OCI-LY1 (cell line): ENCODE measurements around the gene CELSR3.

Experiments
- H2AFZ ChIP-seq: fragments of 200-600 bp; sonication (generic), shearing (Covaris generic); 2 replicates; pipeline ENCODE4 v1.6.0; 2014; ENCODE audit warnings: antibody characterized with exemption, mild to moderate bottlenecking, low read length
- H3F3A ChIP-seq: fragments of 200-600 bp; sonication (generic), shearing (Covaris generic); 2 replicates; pipeline ENCODE4 v1.6.0; 2014; ENCODE audit warnings: mild to moderate bottlenecking, antibody characterized with exemption, low read length, moderate library complexity; ENCODE audit not compliant: insufficient read depth
- H3K27ac ChIP-seq: fragments of 200-600 bp; sonication (generic); 2 replicates; pipeline ENCODE4 v1.5.1; 2014; ENCODE audit warnings: low read length, mixed run types, mild to moderate bottlenecking, low read depth; ENCODE audit not compliant: poor library complexity, severe bottlenecking
- H3K27me3 ChIP-seq: fragments of 200-600 bp; sonication (generic); 2 replicates; pipeline ENCODE4 v1.6.0; 2014; ENCODE audit warnings: antibody characterized with exemption, mild to moderate bottlenecking, low read length, moderate library complexity; ENCODE audit not compliant: insufficient read depth
- H3K36me3 ChIP-seq: fragments of 200-600 bp; sonication (generic); 2 replicates; pipeline ENCODE4 v1.6.1; 2014; ENCODE audit warnings: mild to moderate bottlenecking, antibody characterized with exemption, low read length, moderate library complexity, mixed read lengths; ENCODE audit not compliant: insufficient read depth
- H3K4me1 ChIP-seq: fragments of 200-600 bp; sonication (generic); 2 replicates; pipeline ENCODE4 v1.5.1; 2014; ENCODE audit warnings: mild to moderate bottlenecking, low read length, moderate library complexity; ENCODE audit not compliant: insufficient read depth, severe bottlenecking
- H3K4me2 ChIP-seq: fragments of 200-600 bp; sonication (generic), shearing (Covaris generic); 2 replicates; pipeline ENCODE4 v1.6.1; 2014; ENCODE audit warnings: low read length
- H3K4me3 ChIP-seq: fragments of 200-600 bp; sonication (generic); 2 replicates; pipeline ENCODE4 v1.5.1; 2014; ENCODE audit warnings: low read length, low read depth, mild to moderate bottlenecking, mixed read lengths; ENCODE audit not compliant: poor library complexity, severe bottlenecking
- H3K79me2 ChIP-seq: fragments of 200-600 bp; shearing (Covaris generic); 2 replicates; pipeline ENCODE4 v1.6.1; 2016; ENCODE audit warnings: mixed run types, low read length, mixed read lengths; ENCODE audit not compliant: insufficient read depth
- H3K9ac ChIP-seq: fragments of 200-600 bp; sonication (generic), shearing (Covaris generic); 2 replicates; pipeline ENCODE4 v1.6.1; 2014; ENCODE audit warnings: mild to moderate bottlenecking, low read length, mixed read lengths
- H3K9me2 ChIP-seq: fragments of 200-600 bp; sonication (generic), shearing (Covaris generic); 2 replicates; pipeline ENCODE4 v1.6.1; 2014; ENCODE audit warnings: low read depth, mild to moderate bottlenecking, low read length, mixed read lengths
- H3K9me3 ChIP-seq: fragments of 200-600 bp; shearing (Covaris generic); 2 replicates; pipeline ENCODE4 v1.6.1; 2014; ENCODE audit warnings: low read length, mixed read lengths
- H4K20me1 ChIP-seq: fragments of 200-600 bp; sonication (generic), shearing (Covaris generic); 2 replicates; pipeline ENCODE4 v1.6.0; 2016; ENCODE audit warnings: mild to moderate bottlenecking, low read length; ENCODE audit not compliant: insufficient read depth
- EZH2 ChIP-seq: fragments of 200-600 bp; sonication (generic), shearing (Covaris generic); IDR thresholded peaks from 2 replicates; pipeline ENCODE4 v1.8.0; 2017; ENCODE audit warnings: borderline replicate concordance, mixed run types, mild to moderate bottlenecking, antibody characterized with exemption, low read length, moderate library complexity, mixed read lengths
- TF ChIP-seq, protein P1 (sequence below): fragments of 200-600 bp; sonication (generic), shearing (Covaris generic); IDR thresholded peaks from 2 replicates; pipeline ENCODE4 v1.5.1; 2017; ENCODE audit warnings: mild to moderate bottlenecking, antibody characterized with exemption, low read length, moderate library complexity, mixed read lengths

The CELSR3 gene

DNA sequence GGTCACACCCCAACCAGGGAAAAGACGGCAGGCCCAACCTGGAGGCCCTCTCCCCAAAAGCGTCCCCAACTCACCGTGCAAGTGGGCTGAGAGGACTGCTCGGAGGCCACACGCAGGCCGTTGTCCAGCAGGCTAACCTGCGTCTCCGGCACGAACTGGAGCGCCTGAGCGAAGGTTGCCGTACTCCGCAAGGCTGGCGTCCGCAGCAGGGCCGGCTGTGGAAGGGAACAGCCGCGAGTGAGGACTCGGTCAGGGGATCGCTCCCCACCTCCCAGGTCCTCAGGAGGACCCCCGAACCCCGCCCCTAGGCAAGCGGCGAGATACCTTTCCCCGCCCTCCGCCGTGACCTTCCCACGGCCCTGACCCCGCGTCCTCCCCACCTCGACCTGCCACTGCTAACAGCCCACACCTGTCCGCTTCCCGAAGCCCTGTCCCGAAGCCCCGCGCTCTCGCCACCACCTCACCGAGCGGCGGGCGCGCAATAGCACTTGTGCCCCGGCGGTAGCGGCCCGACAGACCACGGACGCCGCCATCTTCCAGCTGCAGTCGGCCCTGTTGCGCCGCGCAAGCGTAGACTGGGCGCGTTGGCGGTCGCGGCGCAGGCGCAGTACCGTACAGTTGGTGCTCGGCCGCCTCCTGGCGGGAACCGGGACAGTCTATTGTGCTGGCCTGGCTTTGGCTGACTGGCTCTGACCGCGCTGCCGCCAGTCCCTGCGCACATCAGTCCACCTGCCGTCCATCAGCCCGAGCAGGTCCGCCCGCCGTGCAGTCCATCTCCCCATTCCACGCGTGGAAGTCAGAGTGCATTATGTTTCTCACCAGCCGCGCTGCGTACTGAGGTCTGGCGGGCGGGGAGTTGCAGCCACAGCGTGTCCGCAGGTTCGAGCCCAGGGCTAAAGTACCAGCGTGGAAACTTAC lies 53.3 kb downstream of the CELSR3 start, which contains the start of gene UQCRC1:
Gene UQCRC1 (minus strand): TSS at position 559 of the 918 bp plus-strand sequence. CDS start 26 bp downstream, at position 533.
- TF ChIP-seq, protein P1, sequence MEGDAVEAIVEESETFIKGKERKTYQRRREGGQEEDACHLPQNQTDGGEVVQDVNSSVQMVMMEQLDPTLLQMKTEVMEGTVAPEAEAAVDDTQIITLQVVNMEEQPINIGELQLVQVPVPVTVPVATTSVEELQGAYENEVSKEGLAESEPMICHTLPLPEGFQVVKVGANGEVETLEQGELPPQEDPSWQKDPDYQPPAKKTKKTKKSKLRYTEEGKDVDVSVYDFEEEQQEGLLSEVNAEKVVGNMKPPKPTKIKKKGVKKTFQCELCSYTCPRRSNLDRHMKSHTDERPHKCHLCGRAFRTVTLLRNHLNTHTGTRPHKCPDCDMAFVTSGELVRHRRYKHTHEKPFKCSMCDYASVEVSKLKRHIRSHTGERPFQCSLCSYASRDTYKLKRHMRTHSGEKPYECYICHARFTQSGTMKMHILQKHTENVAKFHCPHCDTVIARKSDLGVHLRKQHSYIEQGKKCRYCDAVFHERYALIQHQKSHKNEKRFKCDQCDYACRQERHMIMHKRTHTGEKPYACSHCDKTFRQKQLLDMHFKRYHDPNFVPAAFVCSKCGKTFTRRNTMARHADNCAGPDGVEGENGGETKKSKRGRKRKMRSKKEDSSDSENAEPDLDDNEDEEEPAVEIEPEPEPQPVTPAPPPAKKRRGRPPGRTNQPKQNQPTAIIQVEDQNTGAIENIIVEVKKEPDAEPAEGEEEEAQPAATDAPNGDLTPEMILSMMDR, result peak; percentile 70
- no peak for TF ChIP-seq EZH2
- Histone ChIP-seq H3K27me3 (no peaks in the 10 kb centered on the region), H3K4me3 (peak within 1 kb of the TSS; percentile 90), H3K27ac (peak within 1 kb of the TSS; percentile 39), H3F3A (no peaks in the 10 kb centered on the region), H3K79me2 (peaks cover 8% of the 10 kb centered on the region), H4K20me1 (no peaks in the 10 kb centered on the region), H3K9me3 (no peaks in the 10 kb centered on the region), H3K36me3 (peaks cover 29% of the 10 kb centered on the region), H3K9ac (peak within 1 kb of the TSS; percentile 92), H3K9me2 (no peaks in the 10 kb centered on the region), H3K4me1 (peaks cover 18% of the 10 kb centered on the region), H3K4me2 (peak within 1 kb of the TSS; percentile 83), H2AFZ (peak within 1 kb of the TSS; percentile 89)

DNA sequence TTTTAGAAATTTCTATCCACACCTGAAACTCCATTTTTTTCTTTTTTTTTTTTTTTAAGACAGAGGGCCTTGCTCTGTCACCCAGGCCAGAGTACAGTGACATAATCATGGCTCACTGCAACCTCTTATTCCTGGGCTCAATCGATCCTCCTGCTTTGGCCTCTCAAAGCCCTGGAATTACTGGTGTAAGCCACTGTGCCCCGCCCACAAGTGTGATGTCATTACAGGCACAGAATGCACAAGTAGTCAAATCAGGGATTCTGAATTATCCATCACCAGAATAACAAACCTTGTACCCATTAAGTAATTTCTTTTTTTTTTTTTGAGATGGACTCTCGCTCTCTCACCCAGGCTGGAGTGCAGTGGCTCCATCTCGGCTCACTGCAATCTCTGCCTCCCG lies 55.2 kb downstream of the CELSR3 start:
- Histone ChIP-seq H3K27ac (no peak overlapping the region), H3K4me1 (peaks cover 18% of the 10 kb centered on the region), H2AFZ (no peak overlapping the region), H4K20me1 (no peaks in the 10 kb centered on the region), H3K36me3 (peaks cover 47% of the 10 kb centered on the region), H3K9ac (no peak overlapping the region), H3K4me2 (no peak overlapping the region), H3K27me3 (no peaks in the 10 kb centered on the region), H3F3A (no peaks in the 10 kb centered on the region), H3K79me2 (peaks cover 8% of the 10 kb centered on the region), H3K4me3 (no peak overlapping the region), H3K9me2 (no peaks in the 10 kb centered on the region), H3K9me3 (no peaks in the 10 kb centered on the region)
- TF ChIP-seq, protein P1, result no peak
- TF ChIP-seq EZH2, result no peak

DNA sequence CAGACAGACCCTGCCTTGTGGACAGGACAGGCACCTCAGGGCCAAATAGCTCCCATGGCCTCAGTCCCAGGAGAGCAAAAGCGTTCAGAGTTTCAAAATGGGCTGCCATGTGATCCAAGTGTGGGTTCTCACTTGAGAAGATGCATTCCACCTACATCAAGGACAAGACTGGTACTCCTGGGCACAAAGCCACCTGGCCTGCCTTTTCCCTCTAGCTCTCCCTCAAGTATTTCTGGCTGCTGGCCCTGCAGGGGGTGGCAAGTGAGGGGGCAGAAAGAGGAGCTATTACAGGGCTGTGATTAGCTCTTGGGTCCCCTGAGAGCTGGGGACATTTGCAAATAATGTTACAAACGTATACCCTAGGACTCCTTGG lies 61.1 kb downstream of the CELSR3 start:
- Histone ChIP-seq H4K20me1 (no peaks in the 10 kb centered on the region), H3K9me3 (no peaks in the 10 kb centered on the region), H3F3A (no peaks in the 10 kb centered on the region), H3K27ac (no peak overlapping the region), H3K79me2 (no peaks in the 10 kb centered on the region), H3K27me3 (no peaks in the 10 kb centered on the region), H3K9me2 (no peaks in the 10 kb centered on the region), H2AFZ (no peak overlapping the region), H3K4me3 (no peak overlapping the region), H3K36me3 (peaks cover 90% of the 10 kb centered on the region), H3K9ac (no peak overlapping the region), H3K4me1 (no peaks in the 10 kb centered on the region), H3K4me2 (no peak overlapping the region)
- no peak for TF ChIP-seq EZH2
- TF ChIP-seq, protein P1, result no peak
